ENCODE results near the gene ARHGAP22. TPM values are rescaled to one million over a fixed set of nuclear protein-coding genes. Genes with fewer than 3 reads are reported as not detected.

Gene ARHGAP22
- polyA plus RNA-seq, 1 donor from 2014 or later, result 0.15 TPM

GRCh38 chr10:48454302-48455054, 150.4 kb downstream of the ARHGAP22 start:
- no peaks in the 10 kb centered on the region for H3K27me3 ChIP-seq (ENCODE audit: insufficient read depth, low read depth, low read length)
- no peaks in the 10 kb centered on the region for H3K9me2 ChIP-seq (ENCODE audit: insufficient read depth, low read length)
- H4K20me1 ChIP-seq (ENCODE audit: insufficient read depth), result no peaks in the 10 kb centered on the region
- no peak overlapping the region for H3K4me3 ChIP-seq (ENCODE audit: low read length)
- H3K9ac ChIP-seq (ENCODE audit: low read length), result no peak overlapping the region
- no peak for TF ChIP-seq EZH2 (IDR thresholded peaks at IDR 0.05; ENCODE audit: borderline replicate concordance, insufficient read depth, low read length, poor library complexity, severe bottlenecking)
- no peak for TF ChIP-seq REST (IDR thresholded peaks at IDR 0.05; ENCODE audit: borderline replicate concordance)
- no peak for TF ChIP-seq MXI1 (conservative IDR thresholded peaks at IDR 0.05; ENCODE audit: poor library complexity, severe bottlenecking)
- TF ChIP-seq RAD21 (conservative IDR thresholded peaks at IDR 0.05), result no peak
- TF ChIP-seq POLR2AphosphoS5 (IDR thresholded peaks at IDR 0.05), result no peak
- no peak for TF ChIP-seq EP300 (conservative IDR thresholded peaks at IDR 0.05; ENCODE audit: poor library complexity, severe bottlenecking)
- TF ChIP-seq SMC3 (conservative IDR thresholded peaks at IDR 0.05; ENCODE audit: poor library complexity), result no peak
- TF ChIP-seq, protein P1, sequence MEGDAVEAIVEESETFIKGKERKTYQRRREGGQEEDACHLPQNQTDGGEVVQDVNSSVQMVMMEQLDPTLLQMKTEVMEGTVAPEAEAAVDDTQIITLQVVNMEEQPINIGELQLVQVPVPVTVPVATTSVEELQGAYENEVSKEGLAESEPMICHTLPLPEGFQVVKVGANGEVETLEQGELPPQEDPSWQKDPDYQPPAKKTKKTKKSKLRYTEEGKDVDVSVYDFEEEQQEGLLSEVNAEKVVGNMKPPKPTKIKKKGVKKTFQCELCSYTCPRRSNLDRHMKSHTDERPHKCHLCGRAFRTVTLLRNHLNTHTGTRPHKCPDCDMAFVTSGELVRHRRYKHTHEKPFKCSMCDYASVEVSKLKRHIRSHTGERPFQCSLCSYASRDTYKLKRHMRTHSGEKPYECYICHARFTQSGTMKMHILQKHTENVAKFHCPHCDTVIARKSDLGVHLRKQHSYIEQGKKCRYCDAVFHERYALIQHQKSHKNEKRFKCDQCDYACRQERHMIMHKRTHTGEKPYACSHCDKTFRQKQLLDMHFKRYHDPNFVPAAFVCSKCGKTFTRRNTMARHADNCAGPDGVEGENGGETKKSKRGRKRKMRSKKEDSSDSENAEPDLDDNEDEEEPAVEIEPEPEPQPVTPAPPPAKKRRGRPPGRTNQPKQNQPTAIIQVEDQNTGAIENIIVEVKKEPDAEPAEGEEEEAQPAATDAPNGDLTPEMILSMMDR (IDR thresholded peaks at IDR 0.05; ENCODE audit: poor library complexity, severe bottlenecking), result no peak
- TF ChIP-seq TAF1 (IDR thresholded peaks at IDR 0.05; ENCODE audit: low read depth), result no peak
- H3K27ac ChIP-seq (ENCODE audit: low read length), result no peak overlapping the region
- H2AFZ ChIP-seq (ENCODE audit: low read depth, low read length), result no peak overlapping the region
- no peaks in the 10 kb centered on the region for H3K79me2 ChIP-seq (replicated peaks; ENCODE audit: insufficient read depth, low read length)
- H3K9me3 ChIP-seq (ENCODE audit: low read length), result no peaks in the 10 kb centered on the region
- H3F3A ChIP-seq (ENCODE audit: insufficient read depth, low read length, poor library complexity, severe bottlenecking), result no peaks in the 10 kb centered on the region
- no peak overlapping the region for H3K4me2 ChIP-seq (ENCODE audit: low read length)
- H3K36me3 ChIP-seq (ENCODE audit: insufficient read depth, low read length), result no peaks in the 10 kb centered on the region

- no peaks in the 10 kb centered on the region for H3K9me3 ChIP-seq (ENCODE audit: low read length)
- H4K20me1 ChIP-seq (ENCODE audit: insufficient read depth), result no peaks in the 10 kb centered on the region
- no peak overlapping the region for H3K4me2 ChIP-seq (ENCODE audit: low read length)
- H3F3A ChIP-seq (ENCODE audit: insufficient read depth, low read length, poor library complexity, severe bottlenecking), result no peaks in the 10 kb centered on the region
- H3K9ac ChIP-seq (ENCODE audit: low read length), result no peak overlapping the region
- no peaks in the 10 kb centered on the region for H3K36me3 ChIP-seq (ENCODE audit: insufficient read depth, low read length)
- H3K27me3 ChIP-seq (ENCODE audit: insufficient read depth, low read depth, low read length), result no peaks in the 10 kb centered on the region
- H3K79me2 ChIP-seq (replicated peaks; ENCODE audit: insufficient read depth, low read length), result no peaks in the 10 kb centered on the region
- H3K27ac ChIP-seq (ENCODE audit: low read length), result no peak overlapping the region
- no peak overlapping the region for H2AFZ ChIP-seq (ENCODE audit: low read depth, low read length)
- no peak overlapping the region for H3K4me3 ChIP-seq (ENCODE audit: low read length)
- TF ChIP-seq, protein P1 (IDR thresholded peaks at IDR 0.05; ENCODE audit: poor library complexity, severe bottlenecking), result no peak
- TF ChIP-seq POLR2AphosphoS5 (IDR thresholded peaks at IDR 0.05) (no peak), RAD21 (conservative IDR thresholded peaks at IDR 0.05) (no peak), TAF1 (IDR thresholded peaks at IDR 0.05; ENCODE audit: low read depth) (no peak), EZH2 (IDR thresholded peaks at IDR 0.05; ENCODE audit: borderline replicate concordance, insufficient read depth, low read length, poor library complexity, severe bottlenecking) (no peak), MXI1 (conservative IDR thresholded peaks at IDR 0.05; ENCODE audit: poor library complexity, severe bottlenecking) (no peak), SMC3 (conservative IDR thresholded peaks at IDR 0.05; ENCODE audit: poor library complexity) (no peak), REST (IDR thresholded peaks at IDR 0.05; ENCODE audit: borderline replicate concordance) (no peak), EP300 (conservative IDR thresholded peaks at IDR 0.05; ENCODE audit: poor library complexity, severe bottlenecking) (no peak)
- no peaks in the 10 kb centered on the region for H3K9me2 ChIP-seq (ENCODE audit: insufficient read depth, low read length)
Observed at GRCh38 chr10:48453451-48454301, 151.2 kb downstream of the ARHGAP22 start.

Measured in neural cell (in vitro differentiated cells).